GM21367 (cell line): ENCODE results near the gene INTS11.

ENCODE experiments used
- ATAC-seq: cut with Tn5 transposase; IDR thresholded peaks from one replicate; pipeline ENCODE4 v1.9.1; 2021; ENCODE audit not compliant: unreplicated experiment

The INTS11 gene

GRCh38 chr1:1303736-1304135, 20.7 kb downstream of the INTS11 start:
- no peak for ATAC-seq

- no peak for ATAC-seq
Observed at GRCh38 chr1:1302951-1303509, 21.4 kb downstream of the INTS11 start.

GRCh38 chr1:1302006-1302430, 22.4 kb downstream of the INTS11 start:
- ATAC-seq = no peak

- ATAC-seq = no peak
Observed at GRCh38 chr1:1300352-1300739, 24.1 kb downstream of the INTS11 start.

- no peak for ATAC-seq
Observed at GRCh38 chr1:1299686-1300351, 24.6 kb downstream of the INTS11 start.

GRCh38 chr1:1298861-1299685, 25.4 kb downstream of the INTS11 start:
- ATAC-seq = no peak

GRCh38 chr1:1297802-1298424, 26.5 kb downstream of the INTS11 start:
- ATAC-seq = no peak

GRCh38 chr1:1296070-1297061, 28.1 kb downstream of the INTS11 start:
- ATAC-seq = no peak

- no peak for ATAC-seq
Observed at GRCh38 chr1:1295154-1295923, 29.1 kb downstream of the INTS11 start.

- no peak for ATAC-seq
Observed at GRCh38 chr1:1294250-1294890, 30.1 kb downstream of the INTS11 start.

- no peak for ATAC-seq
Observed at GRCh38 chr1:1293263-1294249, 30.9 kb downstream of the INTS11 start.

- no peak for ATAC-seq
Observed at GRCh38 chr1:1292851-1293250, 31.6 kb downstream of the INTS11 start.

- ATAC-seq = no peak
Observed at GRCh38 chr1:1292442-1292779, 32.0 kb downstream of the INTS11 start.

GRCh38 chr1:1291548-1292441, 32.7 kb downstream of the INTS11 start:
- ATAC-seq = no peak

GRCh38 chr1:1291023-1291528, 33.4 kb downstream of the INTS11 start:
- ATAC-seq = no peak

GRCh38 chr1:1290238-1290731, 34.2 kb downstream of the INTS11 start:
- ATAC-seq = no peak
